ENCODE data around the gene PDE8B. TPM values are rescaled to one million over a fixed set of nuclear protein-coding genes. Genes with fewer than 3 reads are reported as not detected.
A peak's percentile ranks its signal among the peaks of the same experiment; 100 is the strongest.

The PDE8B gene
- total RNA-seq, 4 donors from 2014 or later = 0.16 to 1.3 (median 0.71) TPM; not detected in 1

DNA sequence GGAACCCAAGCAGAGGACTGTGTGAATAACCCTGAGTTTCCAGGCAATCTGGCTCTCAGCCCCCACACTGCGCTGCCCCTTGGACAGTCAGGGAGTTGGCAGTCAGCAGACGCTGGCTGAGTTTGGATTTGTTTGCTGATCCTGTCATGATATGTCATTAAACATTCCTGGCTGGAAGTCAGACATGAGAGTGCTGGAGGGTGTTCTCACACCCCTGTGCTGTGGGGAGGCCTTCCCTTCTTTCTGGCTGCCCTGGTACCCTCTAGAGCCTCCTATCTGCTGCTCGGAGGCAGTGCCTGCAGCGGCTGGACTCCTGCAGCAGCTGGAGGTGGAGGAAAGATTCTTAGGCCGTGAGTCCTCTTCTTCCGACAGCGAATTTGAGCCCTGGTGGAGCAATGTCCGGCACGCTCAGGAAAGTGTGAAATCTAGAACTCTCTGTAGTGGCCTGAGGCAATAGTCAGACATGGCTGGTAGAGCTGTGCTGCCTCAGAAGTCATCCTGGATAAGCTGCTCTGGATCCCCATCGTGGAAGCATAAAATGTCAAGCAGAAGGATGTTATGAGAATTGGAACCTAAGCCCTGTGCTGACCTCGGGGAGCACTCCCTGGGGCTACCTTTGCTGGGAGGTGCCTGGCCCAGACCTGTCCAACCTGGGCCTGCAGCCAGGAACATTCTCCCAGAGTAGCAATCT, 72.0 kb downstream of the PDE8B start:
- Histone ChIP-seq H3K27ac (no peak overlapping the region), H3K36me3 (no peaks in the 10 kb centered on the region), H3K4me1 (no peaks in the 10 kb centered on the region), H3K27me3 (no peaks in the 10 kb centered on the region), H3K4me3 (no peak overlapping the region), H3K9me3 (no peaks in the 10 kb centered on the region)
- ATAC-seq (peak in 1 of 2 donors; percentile 30), DNase-seq (no peak)
- intact Hi-C loops (cut with DNase I; ENCODE audit: low total_unique reads) (no loop called here), in situ Hi-C loops (cut with MboI; ENCODE audit: low sequenced_read_pairs in 4 of 4) (no loop called here)
- no peak for TF ChIP-seq POLR2A (IDR thresholded peaks at IDR 0.05)
- TF ChIP-seq, protein P1, sequence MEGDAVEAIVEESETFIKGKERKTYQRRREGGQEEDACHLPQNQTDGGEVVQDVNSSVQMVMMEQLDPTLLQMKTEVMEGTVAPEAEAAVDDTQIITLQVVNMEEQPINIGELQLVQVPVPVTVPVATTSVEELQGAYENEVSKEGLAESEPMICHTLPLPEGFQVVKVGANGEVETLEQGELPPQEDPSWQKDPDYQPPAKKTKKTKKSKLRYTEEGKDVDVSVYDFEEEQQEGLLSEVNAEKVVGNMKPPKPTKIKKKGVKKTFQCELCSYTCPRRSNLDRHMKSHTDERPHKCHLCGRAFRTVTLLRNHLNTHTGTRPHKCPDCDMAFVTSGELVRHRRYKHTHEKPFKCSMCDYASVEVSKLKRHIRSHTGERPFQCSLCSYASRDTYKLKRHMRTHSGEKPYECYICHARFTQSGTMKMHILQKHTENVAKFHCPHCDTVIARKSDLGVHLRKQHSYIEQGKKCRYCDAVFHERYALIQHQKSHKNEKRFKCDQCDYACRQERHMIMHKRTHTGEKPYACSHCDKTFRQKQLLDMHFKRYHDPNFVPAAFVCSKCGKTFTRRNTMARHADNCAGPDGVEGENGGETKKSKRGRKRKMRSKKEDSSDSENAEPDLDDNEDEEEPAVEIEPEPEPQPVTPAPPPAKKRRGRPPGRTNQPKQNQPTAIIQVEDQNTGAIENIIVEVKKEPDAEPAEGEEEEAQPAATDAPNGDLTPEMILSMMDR (IDR thresholded peaks at IDR 0.05 in 4 of 5, conservative IDR thresholded peaks at IDR 0.05 in 1 of 5) = no peak

DNA sequence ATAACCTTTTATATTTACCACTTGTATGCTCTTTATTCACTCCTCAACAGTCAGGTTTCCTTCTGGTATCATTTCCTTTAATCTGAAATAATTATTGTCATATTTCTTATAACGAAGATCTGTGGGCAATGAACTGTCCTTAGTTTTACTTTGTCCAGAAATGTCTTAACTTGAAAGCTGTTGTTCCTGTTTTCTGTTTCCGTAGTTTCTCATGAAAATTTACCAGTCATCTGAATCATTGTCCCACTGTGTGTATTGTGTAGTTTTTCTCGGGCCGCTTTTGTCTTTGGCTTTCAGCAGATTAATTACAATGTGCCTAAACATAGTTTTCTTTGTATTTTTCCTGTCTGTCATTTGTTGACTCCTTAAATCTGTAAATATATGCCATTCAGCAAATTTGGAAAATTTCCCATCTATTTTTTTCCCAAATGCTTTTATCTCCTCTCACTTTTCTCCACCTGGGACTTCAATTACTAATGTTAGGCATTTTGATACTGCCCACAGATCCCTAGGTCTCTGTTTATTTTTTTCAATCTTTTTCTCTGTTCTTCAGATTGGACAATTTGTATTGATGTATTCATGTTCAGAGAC, 74.9 kb downstream of the PDE8B start:
- Histone ChIP-seq H3K36me3 (no peaks in the 10 kb centered on the region), H3K4me3 (no peak overlapping the region), H3K27me3 (no peaks in the 10 kb centered on the region), H3K27ac (no peak overlapping the region), H3K4me1 (no peaks in the 10 kb centered on the region), H3K9me3 (no peaks in the 10 kb centered on the region)
- intact Hi-C loops (cut with DNase I; ENCODE audit: low total_unique reads) (no loop called here), in situ Hi-C loops (cut with MboI; ENCODE audit: low sequenced_read_pairs in 4 of 4) (no loop called here)
- no peak for DNase-seq
- ATAC-seq = no peak
- TF ChIP-seq, protein P1 (IDR thresholded peaks at IDR 0.05 in 4 of 5, conservative IDR thresholded peaks at IDR 0.05 in 1 of 5) = no peak
- no peak for TF ChIP-seq POLR2A (IDR thresholded peaks at IDR 0.05)

DNA sequence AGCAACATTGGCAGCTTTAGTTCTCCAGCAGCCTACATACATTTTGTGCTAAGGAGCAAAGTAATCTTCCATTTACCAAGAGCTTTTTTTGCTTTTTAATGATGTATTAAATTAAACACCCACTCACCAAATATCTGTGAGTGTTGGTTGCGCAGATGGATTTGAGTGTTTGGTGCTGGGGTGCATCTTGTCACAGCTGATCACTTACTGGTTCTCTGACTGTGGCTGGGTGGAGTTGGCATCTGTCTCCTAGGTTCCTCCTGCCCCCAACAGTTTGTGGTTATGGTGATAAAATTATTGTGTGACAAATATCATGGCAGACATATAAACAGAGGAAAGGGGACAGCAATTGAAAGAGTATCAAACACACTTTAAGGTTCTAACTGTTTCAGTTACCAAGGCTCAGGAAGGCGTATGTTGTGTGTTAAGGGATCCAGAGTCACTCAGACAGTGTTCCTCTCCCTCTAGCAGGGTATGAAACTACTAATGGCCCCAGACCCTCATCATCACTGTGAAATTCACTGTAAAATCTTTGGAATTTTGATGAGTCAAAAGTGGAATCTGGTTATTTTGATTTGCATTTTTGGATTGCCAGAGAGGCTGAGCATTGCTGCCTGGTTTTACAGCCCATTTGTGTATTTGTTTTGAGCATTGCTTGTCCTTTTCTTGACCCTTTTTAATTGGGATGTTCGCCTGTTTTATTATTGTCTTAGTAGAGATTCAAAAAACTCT, 81.7 kb downstream of the PDE8B start:
- no peak overlapping the region for H3K4me3 ChIP-seq
- no peak overlapping the region for H3K27ac ChIP-seq
- no peaks in the 10 kb centered on the region for H3K9me3 ChIP-seq
- no peaks in the 10 kb centered on the region for H3K4me1 ChIP-seq
- DNase-seq (no peak), ATAC-seq (no peak)
- no peaks in the 10 kb centered on the region for H3K36me3 ChIP-seq
- intact Hi-C loops (cut with DNase I; ENCODE audit: low total_unique reads) (no loop called here), in situ Hi-C loops (cut with MboI; ENCODE audit: low sequenced_read_pairs in 4 of 4) (no loop called here)
- TF ChIP-seq, protein P1 (IDR thresholded peaks at IDR 0.05 in 4 of 5, conservative IDR thresholded peaks at IDR 0.05 in 1 of 5) = no peak
- no peak for TF ChIP-seq POLR2A (IDR thresholded peaks at IDR 0.05)
- H3K27me3 ChIP-seq = no peaks in the 10 kb centered on the region

DNA sequence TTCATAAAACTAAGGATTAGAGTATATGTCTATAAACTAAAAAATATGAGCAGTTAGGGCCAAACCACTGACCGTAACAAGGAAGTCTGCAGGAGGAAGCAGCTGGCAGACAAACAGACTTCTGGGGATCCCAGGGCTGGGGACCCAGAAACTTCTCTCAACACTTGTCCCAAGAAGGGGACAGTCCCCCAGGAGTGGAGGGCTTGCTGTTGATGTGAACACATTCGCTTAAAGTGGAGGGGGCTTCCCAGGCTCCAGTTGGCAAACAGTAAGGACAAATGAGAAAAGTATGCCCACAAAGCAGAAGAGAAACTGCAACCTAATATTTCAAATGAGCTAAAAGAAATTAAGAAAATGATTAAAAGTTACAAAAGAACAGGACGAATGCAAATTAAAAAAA, 83.7 kb downstream of the PDE8B start:
- no peaks in the 10 kb centered on the region for H3K4me1 ChIP-seq
- H3K27ac ChIP-seq = no peak overlapping the region
- H3K27me3 ChIP-seq = no peaks in the 10 kb centered on the region
- no peak overlapping the region for H3K4me3 ChIP-seq
- ATAC-seq = no peak
- no peak for DNase-seq
- no peaks in the 10 kb centered on the region for H3K36me3 ChIP-seq
- TF ChIP-seq, protein P1 (IDR thresholded peaks at IDR 0.05 in 4 of 5, conservative IDR thresholded peaks at IDR 0.05 in 1 of 5) = no peak
- TF ChIP-seq POLR2A (IDR thresholded peaks at IDR 0.05) = no peak
- no peaks in the 10 kb centered on the region for H3K9me3 ChIP-seq
- intact Hi-C loops (cut with DNase I; ENCODE audit: low total_unique reads) = no loop called here
- in situ Hi-C loops (cut with MboI; ENCODE audit: low sequenced_read_pairs in 4 of 4) = no loop called here

Measured in gastrocnemius medialis (tissue), 4 donors.